ENCODE measurements around the gene CCDC102B.

DNA sequence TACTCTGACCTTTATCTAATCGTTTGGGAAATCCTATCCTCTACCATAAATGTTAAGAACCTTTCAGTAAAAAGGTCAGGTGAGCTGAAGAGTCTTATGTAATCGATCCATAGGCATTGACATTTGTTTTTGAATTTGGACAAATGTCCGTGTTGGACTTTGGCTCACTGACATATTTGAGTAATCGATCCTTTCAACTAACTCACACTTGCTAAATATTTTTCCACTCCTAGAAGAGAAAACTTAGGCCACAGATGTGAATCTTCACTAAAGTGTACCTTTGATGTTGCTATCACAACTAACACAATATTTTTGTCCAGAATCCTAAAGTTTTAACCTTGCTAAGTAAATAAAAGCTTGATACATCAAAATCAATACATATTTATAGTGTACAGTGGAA lies 89.5 kb downstream of the CCDC102B start:
- TF ChIP-seq POLR2A (IDR thresholded peaks at IDR 0.05), result no peak
- TF ChIP-seq, protein P1, sequence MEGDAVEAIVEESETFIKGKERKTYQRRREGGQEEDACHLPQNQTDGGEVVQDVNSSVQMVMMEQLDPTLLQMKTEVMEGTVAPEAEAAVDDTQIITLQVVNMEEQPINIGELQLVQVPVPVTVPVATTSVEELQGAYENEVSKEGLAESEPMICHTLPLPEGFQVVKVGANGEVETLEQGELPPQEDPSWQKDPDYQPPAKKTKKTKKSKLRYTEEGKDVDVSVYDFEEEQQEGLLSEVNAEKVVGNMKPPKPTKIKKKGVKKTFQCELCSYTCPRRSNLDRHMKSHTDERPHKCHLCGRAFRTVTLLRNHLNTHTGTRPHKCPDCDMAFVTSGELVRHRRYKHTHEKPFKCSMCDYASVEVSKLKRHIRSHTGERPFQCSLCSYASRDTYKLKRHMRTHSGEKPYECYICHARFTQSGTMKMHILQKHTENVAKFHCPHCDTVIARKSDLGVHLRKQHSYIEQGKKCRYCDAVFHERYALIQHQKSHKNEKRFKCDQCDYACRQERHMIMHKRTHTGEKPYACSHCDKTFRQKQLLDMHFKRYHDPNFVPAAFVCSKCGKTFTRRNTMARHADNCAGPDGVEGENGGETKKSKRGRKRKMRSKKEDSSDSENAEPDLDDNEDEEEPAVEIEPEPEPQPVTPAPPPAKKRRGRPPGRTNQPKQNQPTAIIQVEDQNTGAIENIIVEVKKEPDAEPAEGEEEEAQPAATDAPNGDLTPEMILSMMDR (IDR thresholded peaks at IDR 0.05), result no peak

All from thyroid gland (tissue), 4 donors.